Measurements from ENCODE around the gene SHISA9.

The SHISA9 gene

GRCh38 chr16:13143551-13143950, 242.2 kb downstream of the SHISA9 start:
- TF ChIP-seq MYC (IDR thresholded peaks at IDR 0.05; ENCODE audit: low read depth, low read length) (no peak), POLR2A (IDR thresholded peaks at IDR 0.05; ENCODE audit: extremely low read depth, insufficient read length) (no peak), MAX (IDR thresholded peaks at IDR 0.05; ENCODE audit: low read depth, low read length) (no peak), CTCF (IDR thresholded peaks at IDR 0.05; ENCODE audit: low read depth, low read length) (no peak)
- DNase-seq (ENCODE audit: low read depth), result no peak

DNA sequence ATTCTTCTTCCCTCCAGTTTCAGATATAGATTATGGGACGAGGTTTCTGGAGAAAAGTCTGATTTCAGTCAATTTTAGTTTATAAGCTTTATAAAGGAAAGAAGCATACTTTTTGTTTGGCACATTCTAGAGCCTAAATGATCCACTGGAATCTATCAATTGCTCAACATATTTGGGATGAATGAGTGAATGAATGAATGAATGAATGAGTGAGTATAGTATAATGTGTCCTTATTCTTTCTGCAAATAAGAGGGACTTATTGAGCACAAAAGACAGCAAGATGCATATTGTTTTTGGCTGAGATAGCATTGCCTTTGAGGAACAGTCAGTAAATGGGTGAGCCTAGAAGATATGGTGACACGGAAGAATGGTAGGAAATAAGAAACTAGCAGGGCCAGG, 245.4 kb downstream of the SHISA9 start:
- no peak overlapping the region for H3K4me3 ChIP-seq (ENCODE audit: low read depth, low read length)
- DNase-seq (ENCODE audit: low read depth), result no peak
- TF ChIP-seq MAX (IDR thresholded peaks at IDR 0.05; ENCODE audit: low read depth, low read length), result no peak
- TF ChIP-seq POLR2A (IDR thresholded peaks at IDR 0.05; ENCODE audit: extremely low read depth, insufficient read length), result no peak
- TF ChIP-seq MYC (IDR thresholded peaks at IDR 0.05; ENCODE audit: low read depth, low read length), result no peak
- TF ChIP-seq CTCF (IDR thresholded peaks at IDR 0.05; ENCODE audit: low read depth, low read length), result no peak

More at GRCh38 chr16:13143551-13143950, 242.2 kb downstream of the SHISA9 start:
- no peak overlapping the region for H3K4me3 ChIP-seq (ENCODE audit: low read depth, low read length)

GRCh38 chr16:13148294-13148693, 246.9 kb downstream of the SHISA9 start:
- no peak for DNase-seq (ENCODE audit: low read depth)
- TF ChIP-seq POLR2A (IDR thresholded peaks at IDR 0.05; ENCODE audit: extremely low read depth, insufficient read length), result no peak
- TF ChIP-seq CTCF (IDR thresholded peaks at IDR 0.05; ENCODE audit: low read depth, low read length), result no peak
- no peak for TF ChIP-seq MAX (IDR thresholded peaks at IDR 0.05; ENCODE audit: low read depth, low read length)
- no peak for TF ChIP-seq MYC (IDR thresholded peaks at IDR 0.05; ENCODE audit: low read depth, low read length)
- no peak overlapping the region for H3K4me3 ChIP-seq (ENCODE audit: low read depth, low read length)

DNA sequence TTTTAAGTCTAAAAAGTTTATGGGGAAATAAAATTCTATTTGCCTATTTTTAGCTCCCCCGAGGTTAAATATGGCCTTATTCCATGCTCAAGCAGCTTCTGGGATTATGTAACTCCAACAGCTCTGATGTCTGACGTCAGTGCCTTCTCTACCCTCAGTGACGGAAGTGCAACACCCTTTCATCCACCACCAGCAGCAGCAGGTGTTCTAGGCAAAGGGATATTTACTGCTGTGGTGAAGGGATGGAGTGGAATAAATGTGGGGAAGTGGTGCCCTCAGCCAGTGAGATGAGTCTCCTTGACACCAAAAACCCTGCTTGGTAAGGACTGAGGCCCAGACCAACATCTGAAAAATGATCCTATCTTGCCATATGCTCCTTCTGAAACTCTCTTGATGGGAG, 247.4 kb downstream of the SHISA9 start:
- no peak overlapping the region for H3K4me3 ChIP-seq (ENCODE audit: low read depth, low read length)
- peak; percentile 2 for DNase-seq (ENCODE audit: low read depth)
- TF ChIP-seq MAX (IDR thresholded peaks at IDR 0.05; ENCODE audit: low read depth, low read length) (no peak), MYC (IDR thresholded peaks at IDR 0.05; ENCODE audit: low read depth, low read length) (no peak), POLR2A (IDR thresholded peaks at IDR 0.05; ENCODE audit: extremely low read depth, insufficient read length) (no peak), CTCF (IDR thresholded peaks at IDR 0.05; ENCODE audit: low read depth, low read length) (no peak)

DNA sequence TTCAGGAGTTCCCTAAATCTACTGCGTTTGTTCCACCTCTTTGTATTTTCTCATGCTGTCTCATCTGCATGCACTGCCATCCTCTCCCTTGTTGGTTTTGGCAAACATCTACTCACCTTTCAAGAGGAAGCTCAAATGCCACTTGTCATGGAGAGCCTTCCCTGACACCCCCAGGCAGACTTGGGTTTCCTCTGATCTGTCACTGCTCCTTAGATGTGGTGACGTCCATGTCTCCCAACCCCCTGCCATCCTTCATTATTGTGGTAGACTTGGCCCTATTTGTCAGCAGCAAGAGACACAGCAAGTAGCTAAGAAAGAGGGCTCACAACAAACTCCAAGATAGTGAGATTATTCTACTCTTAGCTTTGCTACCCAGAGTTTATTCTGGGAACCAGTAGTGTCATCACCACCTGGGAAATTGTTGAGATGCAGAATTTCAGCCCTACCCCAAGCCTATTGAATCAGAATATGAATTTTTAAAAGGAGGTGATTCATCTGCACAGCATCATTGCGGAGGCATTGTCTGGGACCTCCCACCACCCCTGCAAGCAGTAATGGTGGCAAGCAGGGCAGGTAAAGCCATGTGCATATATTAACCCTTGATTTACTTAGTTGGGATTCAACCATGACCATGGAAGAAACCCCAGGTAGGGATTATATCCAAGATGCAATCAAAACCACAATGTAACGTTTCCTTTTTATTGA, 248.9 kb downstream of the SHISA9 start:
- TF ChIP-seq MYC (IDR thresholded peaks at IDR 0.05; ENCODE audit: low read depth, low read length) (no peak), MAX (IDR thresholded peaks at IDR 0.05; ENCODE audit: low read depth, low read length) (no peak), POLR2A (IDR thresholded peaks at IDR 0.05; ENCODE audit: extremely low read depth, insufficient read length) (no peak), CTCF (IDR thresholded peaks at IDR 0.05; ENCODE audit: low read depth, low read length) (no peak)
- H3K4me3 ChIP-seq (ENCODE audit: low read depth, low read length), result no peak overlapping the region
- DNase-seq (ENCODE audit: low read depth), result no peak

All from NB4 (cell line).